GM21529 (cell line): ENCODE measurements around the gene MRPL46.
"Not testable (repeated sequence)": the region's sequence is repeated elsewhere in the genome, so short reads cannot be mapped to it uniquely, and the experiment has no call there.

ENCODE experiments used
- ATAC-seq: cut with Tn5 transposase; IDR thresholded peaks from one replicate; pipeline ENCODE4 v1.9.1; 2021; ENCODE audit not compliant: unreplicated experiment

MRPL46 gene

DNA sequence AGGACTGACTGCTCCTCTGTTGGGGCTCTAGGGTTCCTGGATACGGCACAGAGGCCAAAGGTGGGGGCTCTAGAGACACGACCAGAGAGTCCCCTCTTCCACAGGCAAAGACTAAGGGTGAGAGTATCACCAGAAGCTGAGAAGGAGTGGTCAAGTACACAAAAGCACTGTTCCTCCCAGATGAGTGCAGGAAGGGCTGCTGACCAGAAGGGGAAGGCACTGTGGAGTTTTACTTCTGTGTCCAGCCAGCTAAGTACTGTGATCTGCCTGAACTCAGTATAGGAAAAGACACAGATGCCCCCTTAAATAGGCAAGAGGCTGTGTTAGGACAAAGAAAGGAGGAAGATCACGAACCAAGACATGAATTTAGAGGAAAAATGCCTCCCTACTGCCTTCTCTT lies 12.0 kb upstream of the MRPL46 start:
- no peak for ATAC-seq

- no peak for ATAC-seq
Measured at GRCh38 chr15:88477904-88478303, 10.7 kb upstream of the MRPL46 start.

DNA sequence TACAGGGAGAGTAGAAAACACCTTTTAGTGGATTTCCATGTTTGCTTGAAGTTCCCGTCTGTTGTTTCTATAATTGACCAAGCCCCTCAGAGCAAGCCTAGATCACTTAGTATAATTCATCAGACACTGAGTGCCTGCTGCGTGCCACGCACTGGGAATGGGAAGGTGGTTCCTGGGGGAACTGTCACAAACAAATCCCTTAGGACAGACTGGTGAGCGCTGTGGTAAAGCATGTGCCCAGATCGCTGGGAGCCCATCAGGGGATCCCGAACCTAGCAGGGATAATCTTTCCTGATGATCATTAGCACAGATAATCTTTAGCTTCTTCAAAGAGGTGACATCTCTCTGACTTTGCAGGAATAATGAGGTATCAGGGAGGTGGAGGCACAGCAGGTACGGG lies 9.9 kb upstream of the MRPL46 start:
- no peak for ATAC-seq

DNA sequence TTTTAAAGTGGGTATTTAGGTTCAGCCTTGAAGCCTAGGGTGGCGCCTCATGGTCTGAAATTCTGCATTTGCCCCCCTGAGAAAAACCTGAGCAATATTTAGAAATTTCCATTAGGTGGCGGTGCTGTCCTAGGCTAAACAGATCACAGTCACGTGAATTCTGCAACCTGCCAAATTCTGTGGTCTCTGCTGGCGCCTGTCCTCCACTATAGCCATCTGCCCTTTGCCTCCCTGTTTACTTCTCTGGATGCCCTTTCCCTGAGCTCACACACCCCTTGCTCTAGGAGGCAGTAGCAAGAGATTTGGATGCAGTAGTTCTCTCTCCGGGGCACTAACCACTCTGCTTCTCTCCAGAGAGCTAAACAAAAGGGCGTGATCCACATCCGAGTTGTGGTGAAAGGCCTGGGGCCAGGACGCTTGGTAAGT lies 9.5 kb upstream of the MRPL46 start:
- no peak for ATAC-seq

DNA sequence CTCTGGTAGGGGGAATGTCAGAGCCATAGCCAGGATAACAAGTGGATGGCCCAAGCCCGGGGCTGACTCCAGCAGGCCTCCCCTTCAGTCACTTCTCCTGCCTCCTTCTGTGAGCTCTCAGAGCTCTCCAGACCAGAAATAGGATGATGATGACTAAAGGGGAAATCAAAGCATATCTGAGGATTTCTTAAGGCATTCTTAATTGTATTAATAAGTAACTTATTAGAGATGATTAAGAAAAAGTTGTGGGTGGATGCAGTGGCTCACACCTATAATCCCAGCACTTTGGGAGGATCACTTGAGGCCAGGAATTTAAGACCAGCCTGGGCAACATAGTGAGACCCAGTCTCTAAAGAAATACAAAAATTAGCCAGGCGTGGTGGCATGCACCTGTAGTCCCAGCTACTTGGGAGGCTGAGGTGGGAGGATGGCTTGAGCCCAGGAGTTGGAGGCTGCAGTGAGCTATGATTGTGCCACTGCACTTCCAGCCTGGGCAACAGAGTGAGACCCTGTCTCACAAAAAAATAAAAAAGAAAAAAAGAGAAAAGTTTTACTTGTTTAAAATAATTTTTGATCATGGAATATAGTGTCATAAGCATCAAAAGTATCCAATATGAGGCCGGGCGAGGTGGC lies 6.6 kb upstream of the MRPL46 start:
- ATAC-seq: not testable (repeated sequence)

DNA sequence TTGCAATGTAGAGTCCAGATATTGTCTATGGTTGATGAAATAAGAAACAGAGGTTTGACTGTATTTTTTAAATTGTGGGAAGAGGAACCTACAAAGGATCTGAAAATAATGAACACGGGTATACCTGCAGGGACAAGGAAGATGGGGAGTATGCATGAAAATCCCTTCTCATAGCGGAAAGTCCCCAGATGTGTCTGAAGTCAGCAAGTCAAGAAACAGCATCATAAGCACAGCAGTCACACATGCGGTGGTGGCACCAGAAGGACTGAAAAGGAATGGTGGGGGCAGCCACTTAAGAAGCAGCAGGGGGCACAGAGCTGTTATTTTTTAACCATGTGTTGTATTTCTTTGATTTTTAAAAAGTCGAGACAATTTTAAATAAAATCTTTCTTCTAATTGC lies 5.0 kb upstream of the MRPL46 start:
- peak; percentile 28 for ATAC-seq

GRCh38 chr15:88470625-88471372 lies 3.6 kb upstream of the MRPL46 start:
- no peak for ATAC-seq

DNA sequence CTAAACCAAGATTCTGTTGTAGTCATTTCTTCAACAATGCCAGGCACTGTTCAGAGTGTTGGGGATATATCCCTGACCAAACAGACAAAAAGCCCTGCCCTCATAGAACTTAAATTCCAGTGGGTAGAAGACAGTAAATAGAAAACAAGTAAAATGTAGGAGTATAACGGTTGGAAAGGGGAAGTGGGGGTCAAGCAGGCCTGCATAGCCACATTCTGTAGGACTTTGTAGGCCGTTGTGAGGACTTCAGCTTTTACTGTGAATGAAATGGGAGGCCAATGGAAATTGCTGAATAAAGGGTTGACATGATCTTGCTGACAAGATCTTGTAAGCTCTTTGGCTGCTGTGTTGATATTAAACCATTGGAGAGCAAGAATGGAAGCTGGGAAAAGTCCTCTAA lies 2.1 kb upstream of the MRPL46 start:
- no peak for ATAC-seq

DNA sequence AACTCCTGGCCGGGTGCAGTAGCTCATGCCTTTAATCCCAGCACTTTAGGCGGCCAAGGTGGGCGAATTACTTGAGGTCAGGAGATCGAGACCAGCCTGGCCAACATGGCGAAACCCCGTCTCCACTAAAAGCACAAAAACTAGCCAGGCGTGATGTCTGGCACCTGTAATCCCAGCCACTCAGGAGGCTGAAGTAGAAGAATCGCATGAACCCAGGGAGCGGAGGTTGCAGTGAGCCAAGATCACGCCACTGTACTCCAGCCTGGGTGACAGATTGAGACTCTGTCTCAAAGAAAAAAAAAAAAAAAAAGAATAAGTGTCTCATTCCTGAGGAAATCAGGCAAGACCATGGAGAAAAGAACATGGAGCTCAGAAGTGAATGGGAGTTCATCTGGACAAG lies 1.5 kb upstream of the MRPL46 start:
- not testable (repeated sequence) for ATAC-seq

GRCh38 chr15:88467935-88468528 lies 844 bp upstream of the MRPL46 start:
- no peak for ATAC-seq

GRCh38 chr15:88465633-88466224 lies 1.5 kb downstream of the MRPL46 start:
- no peak for ATAC-seq

DNA sequence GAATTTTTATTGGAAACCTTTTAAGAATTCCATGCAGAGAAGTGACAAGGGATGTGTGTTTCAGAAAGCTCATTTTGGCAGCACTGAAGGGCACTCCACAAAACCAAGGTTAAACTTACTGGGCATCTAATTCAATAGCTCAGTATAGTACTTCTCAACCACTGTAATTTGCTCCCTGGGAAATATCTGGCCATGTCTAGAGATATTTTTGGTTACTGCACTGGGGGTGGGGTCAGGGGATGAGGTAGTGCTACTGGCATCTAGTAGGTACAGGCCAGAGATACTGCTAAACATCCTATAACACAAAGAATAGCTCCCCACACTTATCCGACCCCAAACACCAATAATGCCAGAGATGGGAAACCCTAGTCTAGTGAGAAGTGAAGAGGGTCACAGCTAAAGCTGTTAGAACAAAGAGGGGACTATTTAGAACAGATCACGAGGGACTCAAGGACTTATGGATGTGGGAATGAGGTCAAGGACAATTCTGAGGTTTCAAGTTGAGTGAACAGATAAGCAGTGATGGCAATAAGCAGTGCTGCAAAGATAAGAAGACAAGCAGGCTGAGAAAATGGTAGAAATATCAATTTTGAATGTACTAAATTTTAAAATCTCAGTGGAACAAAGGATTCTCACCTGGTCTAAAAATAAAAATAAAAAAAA lies 3.2 kb downstream of the MRPL46 start:
- no peak for ATAC-seq

GRCh38 chr15:88456733-88457132 lies 10.5 kb downstream of the MRPL46 start:
- ATAC-seq: no peak

DNA sequence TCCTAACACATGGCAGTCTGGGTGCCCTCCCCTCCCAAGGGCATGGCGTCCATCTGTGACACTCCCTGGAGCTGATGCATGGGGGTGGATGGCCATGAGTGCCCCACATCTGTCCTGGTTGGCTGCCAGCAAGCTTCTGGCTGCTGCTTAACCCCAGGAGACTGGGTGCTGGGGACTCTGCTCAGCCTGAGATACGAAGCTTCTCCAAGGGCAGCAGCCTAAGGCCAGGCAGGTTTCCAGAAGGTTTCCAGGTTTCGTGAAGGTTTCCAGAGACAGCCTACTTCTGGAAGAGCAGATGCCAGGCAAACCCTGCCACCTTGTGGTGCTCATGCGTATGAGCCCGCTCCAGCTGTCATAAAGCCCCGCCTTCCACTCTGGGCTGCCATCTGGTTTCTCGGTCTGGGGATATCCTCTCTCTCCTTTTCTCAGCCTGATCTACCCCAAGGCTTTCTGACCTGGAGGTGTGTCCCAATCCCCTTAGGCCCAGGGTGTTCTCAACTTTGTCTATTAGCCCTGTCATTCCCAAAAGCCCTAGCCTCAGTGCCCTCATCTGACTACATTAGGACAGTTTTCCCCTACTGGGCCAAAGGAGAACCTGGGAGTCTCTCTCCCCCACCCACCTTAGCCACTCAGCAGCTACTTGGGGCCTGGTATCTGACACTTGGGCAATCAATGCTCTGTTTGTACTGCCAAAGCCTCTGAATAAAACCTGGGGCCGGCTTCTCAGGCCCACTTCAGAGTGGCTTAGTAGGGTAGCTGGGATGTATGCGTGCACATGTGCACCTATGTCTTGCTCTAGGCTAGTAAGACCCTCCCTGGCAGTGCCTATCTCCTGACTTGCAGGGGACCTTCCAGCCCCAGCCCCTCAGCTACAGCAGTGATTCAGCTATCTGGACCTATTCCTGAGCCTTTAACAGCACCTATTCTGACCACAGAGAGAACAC lies 12.0 kb downstream of the MRPL46 start:
- ATAC-seq: peak; percentile 88

- no peak for ATAC-seq
Measured at GRCh38 chr15:88454236-88454635, 13.0 kb downstream of the MRPL46 start.

DNA sequence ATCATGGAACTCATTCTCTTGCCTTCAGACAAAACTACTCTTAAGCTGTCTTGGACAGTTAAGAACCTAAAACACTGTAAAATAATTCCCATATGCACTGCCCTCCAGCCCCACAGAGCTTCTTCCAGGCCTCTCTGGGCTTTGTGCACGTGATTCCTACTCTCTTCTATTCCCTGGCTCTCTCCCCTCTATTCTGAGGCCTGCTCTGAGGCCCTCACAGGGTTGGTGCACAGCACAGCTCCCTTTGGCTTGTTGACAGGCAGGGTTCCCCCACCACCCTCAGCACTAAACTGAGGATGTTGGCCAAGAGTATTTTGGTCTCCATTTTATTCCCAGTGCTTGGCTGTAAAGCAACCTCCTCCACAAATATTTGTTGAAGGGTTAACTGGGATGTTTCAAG lies 13.5 kb downstream of the MRPL46 start:
- no peak for ATAC-seq

GRCh38 chr15:88450125-88450798 lies 16.9 kb downstream of the MRPL46 start:
- ATAC-seq: no peak

DNA sequence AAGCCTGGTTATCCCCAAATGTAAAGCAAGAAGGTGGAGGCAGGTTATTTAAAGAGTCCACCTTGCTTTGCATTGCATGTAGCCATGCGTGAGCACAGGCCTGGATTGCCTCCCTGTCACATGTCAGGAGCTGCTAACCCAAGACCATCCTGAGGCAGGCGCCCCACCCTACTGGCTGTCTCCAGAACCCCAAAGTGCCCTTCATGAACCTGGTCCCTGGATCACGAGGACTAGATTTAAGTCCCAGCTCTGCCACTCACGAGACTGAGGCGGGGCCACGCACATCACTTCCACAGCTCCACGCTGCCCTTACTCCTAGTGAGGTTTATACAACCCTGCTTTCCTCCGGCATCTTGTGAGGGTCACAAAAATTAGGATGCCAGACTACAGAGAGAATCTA lies 17.6 kb downstream of the MRPL46 start:
- no peak for ATAC-seq

DNA sequence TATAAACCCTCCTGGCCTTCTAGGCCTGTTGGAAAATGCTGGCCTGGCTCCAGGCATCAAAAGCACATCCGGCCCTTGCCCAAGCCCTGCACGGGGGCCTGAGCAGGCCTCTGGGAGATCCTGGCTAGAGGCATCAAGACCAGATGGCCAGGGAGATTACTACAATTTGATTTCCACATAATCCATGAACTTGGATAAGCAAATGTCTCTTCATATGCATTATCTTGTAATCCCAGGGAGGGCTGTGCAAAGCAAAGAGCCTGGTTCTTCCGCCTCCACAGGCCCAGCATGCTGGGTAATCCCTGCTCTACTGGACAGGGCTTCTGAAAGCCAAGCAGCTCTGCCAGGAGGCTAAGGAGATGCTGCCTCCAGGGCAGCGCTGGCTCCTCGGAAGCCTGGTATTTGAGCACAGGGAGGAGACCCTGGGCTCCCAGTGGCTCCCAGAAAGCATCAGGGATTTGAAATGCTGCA lies 18.2 kb downstream of the MRPL46 start:
- ATAC-seq: no peak

DNA sequence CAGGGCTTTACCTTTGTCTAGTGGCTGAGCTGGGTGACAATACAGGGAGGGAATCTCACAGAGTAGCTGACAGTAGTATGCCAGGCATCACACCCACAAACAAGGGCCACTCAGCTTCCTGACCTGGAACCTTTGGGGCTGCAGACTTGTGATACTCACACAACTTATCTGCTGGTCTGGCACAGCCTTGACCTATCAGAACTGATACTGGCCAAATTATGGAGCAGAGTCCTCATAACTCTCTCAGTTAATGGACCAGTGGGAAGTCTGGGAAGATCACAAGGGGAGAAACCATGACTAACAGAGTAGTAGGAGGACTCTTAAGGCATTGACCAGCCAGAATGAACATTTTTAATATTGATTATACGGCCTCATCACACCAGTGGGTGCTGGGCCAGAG lies 19.4 kb downstream of the MRPL46 start:
- no peak for ATAC-seq
